ENCODE measurements around the gene STARD4. TPM values are rescaled to one million over a fixed set of nuclear protein-coding genes. Genes with fewer than 3 reads are reported as not detected.

Gene STARD4
- total and polyA plus RNA-seq, 9 of the 15 experiments (the other 6 are each of a cell fraction or from before 2014, with no cell fraction given), result 28.4 to 88.0 (median 34.0) TPM

DNA sequence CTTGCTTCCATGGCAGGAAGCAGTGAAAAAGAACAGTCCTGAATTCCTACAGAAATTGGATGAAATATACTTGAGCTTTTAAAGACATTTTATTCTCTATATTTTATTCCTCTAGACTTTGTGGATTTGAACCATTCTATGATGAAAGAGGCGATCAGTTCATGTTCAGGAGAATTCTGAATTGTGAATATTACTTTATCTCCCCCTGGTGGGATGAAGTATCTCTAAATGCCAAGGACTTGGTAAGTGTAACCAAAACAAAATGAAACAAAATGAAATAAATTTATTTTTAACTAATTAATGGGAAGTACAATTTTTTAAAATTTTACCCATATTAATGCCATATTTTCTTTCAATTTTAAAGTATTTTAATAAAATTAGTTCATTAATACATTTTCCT is 34.1 kb downstream of the STARD4 start:
- Histone ChIP-seq H3K4me1 (replicated peaks in 1 of 2; ENCODE audit: control insufficient read depth in 2 of 2, insufficient read depth in 2 of 2, low read length in 2 of 2) (no peaks in the 10 kb centered on the region), H3K9ac (ENCODE audit: insufficient read depth in 1 of 2, low read depth in 2 of 2, low read length in 2 of 2) (no peak overlapping the region), H3K9me1 (ENCODE audit: control insufficient read depth, insufficient read depth, low read length) (no peaks in the 10 kb centered on the region), H3K27me3 (ENCODE audit: control insufficient read depth in 2 of 2, insufficient read depth in 2 of 2, low read length in 2 of 2) (peaks cover 0 to 4% of the 10 kb centered on the region in 2 experiments; a peak in 2 of 5 replicates), H3K9me3 (replicated peaks; ENCODE audit: control insufficient read depth, insufficient read depth, low read depth, low read length) (no peaks in the 10 kb centered on the region), H3K79me2 (ENCODE audit: control insufficient read depth, insufficient read depth, low read length) (no peaks in the 10 kb centered on the region), H4K20me1 (replicated peaks; ENCODE audit: control insufficient read depth, insufficient read depth, low read length) (no peaks in the 10 kb centered on the region), H3K27ac (ENCODE audit: extremely low read depth, low read depth, low read length) (no peak overlapping the region), H3K36me3 (ENCODE audit: control insufficient read depth, insufficient read depth, low read length) (no peaks in the 10 kb centered on the region), H3K4me3 (no peak overlapping the region), H2AFZ (ENCODE audit: low read depth, low read length) (no peak overlapping the region), H3K4me2 (ENCODE audit: insufficient read depth, low read length) (no peak overlapping the region)
- in situ Hi-C loops (cut with MboI), result no loop called here
- DNase-seq (ENCODE audit: extremely low read depth in 1 of 4, low spot score in 3 of 4) (no peak), FAIRE-seq (no peak), ATAC-seq (no peak)
- no TSS peak for BruUV-seq (replicated peaks)
- 0% methylated on average over 1 of the region's 1 CpG for WGBS (ENCODE audit: insufficient coverage, low coverage, missing lambda C conversion rate)
- ChIA-PET POLR2A (no interaction called here), CTCF (ENCODE audit: low intra/inter-chr PET ratio) (interaction anchor here (1.1 kb wide), 1 partner anchor 319 kb away, joined by 3 read pairs; no protein-coding TSS in a partner anchor)
- no peak for TF ChIP-seq NBN (IDR thresholded peaks at IDR 0.05; ENCODE audit: low read depth)
- no peak for TF ChIP-seq DDX20 (tag; IDR thresholded peaks at IDR 0.05; ENCODE audit: low read depth)
- no peak for TF ChIP-seq HSF4 (CRISPR knock-in tag; IDR thresholded peaks at IDR 0.05; ENCODE audit: borderline replicate concordance)
- TF ChIP-seq, protein P1, sequence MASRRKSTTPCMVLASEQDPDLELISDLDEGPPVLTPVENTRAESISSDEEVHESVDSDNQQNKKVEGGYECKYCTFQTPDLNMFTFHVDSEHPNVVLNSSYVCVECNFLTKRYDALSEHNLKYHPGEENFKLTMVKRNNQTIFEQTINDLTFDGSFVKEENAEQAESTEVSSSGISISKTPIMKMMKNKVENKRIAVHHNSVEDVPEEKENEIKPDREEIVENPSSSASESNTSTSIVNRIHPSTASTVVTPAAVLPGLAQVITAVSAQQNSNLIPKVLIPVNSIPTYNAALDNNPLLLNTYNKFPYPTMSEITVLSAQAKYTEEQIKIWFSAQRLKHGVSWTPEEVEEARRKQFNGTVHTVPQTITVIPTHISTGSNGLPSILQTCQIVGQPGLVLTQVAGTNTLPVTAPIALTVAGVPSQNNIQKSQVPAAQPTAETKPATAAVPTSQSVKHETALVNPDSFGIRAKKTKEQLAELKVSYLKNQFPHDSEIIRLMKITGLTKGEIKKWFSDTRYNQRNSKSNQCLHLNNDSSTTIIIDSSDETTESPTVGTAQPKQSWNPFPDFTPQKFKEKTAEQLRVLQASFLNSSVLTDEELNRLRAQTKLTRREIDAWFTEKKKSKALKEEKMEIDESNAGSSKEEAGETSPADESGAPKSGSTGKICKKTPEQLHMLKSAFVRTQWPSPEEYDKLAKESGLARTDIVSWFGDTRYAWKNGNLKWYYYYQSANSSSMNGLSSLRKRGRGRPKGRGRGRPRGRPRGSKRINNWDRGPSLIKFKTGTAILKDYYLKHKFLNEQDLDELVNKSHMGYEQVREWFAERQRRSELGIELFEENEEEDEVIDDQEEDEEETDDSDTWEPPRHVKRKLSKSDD (conservative IDR thresholded peaks at IDR 0.05; ENCODE audit: low read length), result no peak
- TF ChIP-seq, protein P2, sequence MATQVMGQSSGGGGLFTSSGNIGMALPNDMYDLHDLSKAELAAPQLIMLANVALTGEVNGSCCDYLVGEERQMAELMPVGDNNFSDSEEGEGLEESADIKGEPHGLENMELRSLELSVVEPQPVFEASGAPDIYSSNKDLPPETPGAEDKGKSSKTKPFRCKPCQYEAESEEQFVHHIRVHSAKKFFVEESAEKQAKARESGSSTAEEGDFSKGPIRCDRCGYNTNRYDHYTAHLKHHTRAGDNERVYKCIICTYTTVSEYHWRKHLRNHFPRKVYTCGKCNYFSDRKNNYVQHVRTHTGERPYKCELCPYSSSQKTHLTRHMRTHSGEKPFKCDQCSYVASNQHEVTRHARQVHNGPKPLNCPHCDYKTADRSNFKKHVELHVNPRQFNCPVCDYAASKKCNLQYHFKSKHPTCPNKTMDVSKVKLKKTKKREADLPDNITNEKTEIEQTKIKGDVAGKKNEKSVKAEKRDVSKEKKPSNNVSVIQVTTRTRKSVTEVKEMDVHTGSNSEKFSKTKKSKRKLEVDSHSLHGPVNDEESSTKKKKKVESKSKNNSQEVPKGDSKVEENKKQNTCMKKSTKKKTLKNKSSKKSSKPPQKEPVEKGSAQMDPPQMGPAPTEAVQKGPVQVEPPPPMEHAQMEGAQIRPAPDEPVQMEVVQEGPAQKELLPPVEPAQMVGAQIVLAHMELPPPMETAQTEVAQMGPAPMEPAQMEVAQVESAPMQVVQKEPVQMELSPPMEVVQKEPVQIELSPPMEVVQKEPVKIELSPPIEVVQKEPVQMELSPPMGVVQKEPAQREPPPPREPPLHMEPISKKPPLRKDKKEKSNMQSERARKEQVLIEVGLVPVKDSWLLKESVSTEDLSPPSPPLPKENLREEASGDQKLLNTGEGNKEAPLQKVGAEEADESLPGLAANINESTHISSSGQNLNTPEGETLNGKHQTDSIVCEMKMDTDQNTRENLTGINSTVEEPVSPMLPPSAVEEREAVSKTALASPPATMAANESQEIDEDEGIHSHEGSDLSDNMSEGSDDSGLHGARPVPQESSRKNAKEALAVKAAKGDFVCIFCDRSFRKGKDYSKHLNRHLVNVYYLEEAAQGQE (IDR thresholded peaks at IDR 0.05; ENCODE audit: borderline replicate concordance), result no peak
- TF ChIP-seq, protein P2 (CRISPR knock-in tag; IDR thresholded peaks at IDR 0.05; ENCODE audit: low read depth), result no peak
- TF ChIP-seq JUN (IDR thresholded peaks at IDR 0.05; ENCODE audit: borderline replicate concordance, low read depth, low read length), result no peak
- TF ChIP-seq JUN (CRISPR knock-in tag; IDR thresholded peaks at IDR 0.05; ENCODE audit: borderline replicate concordance), result no peak
- no peak for TF ChIP-seq RHOXF2B (CRISPR knock-in tag; conservative IDR thresholded peaks at IDR 0.05)
- no peak for TF ChIP-seq ZNF507 (tag; conservative IDR thresholded peaks at IDR 0.05)
- no peak for TF ChIP-seq MAFG (tag; conservative IDR thresholded peaks at IDR 0.05)
- TF ChIP-seq STAG1 (CRISPR knock-in tag; IDR thresholded peaks at IDR 0.05; ENCODE audit: borderline replicate concordance), result no peak
- TF ChIP-seq NFE2 (IDR thresholded peaks at IDR 0.05; ENCODE audit: low read depth), result no peak
- intact Hi-C loops (cut with micrococcal nuclease), result no loop called here

Data from K562 (cell line).